GM12872 (cell line): Measurements from ENCODE around the gene SLC22A14.

ENCODE experiments used
- CTCF ChIP-seq: IDR thresholded peaks from 3 replicates; pipeline ENCODE4 v1.5.1; 2011; ENCODE audit warnings: low read depth, mild to moderate bottlenecking, low read length, moderate library complexity; ENCODE audit not compliant: insufficient read depth

SLC22A14 gene

GRCh38 chr3:38331257-38332022, 49.3 kb downstream of the SLC22A14 start:
- TF ChIP-seq CTCF, result no peak

- TF ChIP-seq CTCF, result no peak
Observed at GRCh38 chr3:38332201-38332600, 50.1 kb downstream of the SLC22A14 start.

GRCh38 chr3:38334142-38335055, 52.3 kb downstream of the SLC22A14 start:
- TF ChIP-seq CTCF, result no peak

GRCh38 chr3:38335263-38335662, 53.2 kb downstream of the SLC22A14 start:
- no peak for TF ChIP-seq CTCF

- TF ChIP-seq CTCF, result no peak
Observed at GRCh38 chr3:38337703-38338102, 55.6 kb downstream of the SLC22A14 start.

GRCh38 chr3:38343797-38344594, 61.9 kb downstream of the SLC22A14 start:
- no peak for TF ChIP-seq CTCF
